Neural cell (in vitro differentiated cells): ENCODE results near the gene PHACTR4.

ENCODE experiments used
- EP300 ChIP-seq: fragments of 450-650 bp; conservative IDR thresholded peaks from 2 replicates; pipeline ENCODE4 v1.6.1; 2014; ENCODE audit warnings: antibody characterized with exemption, mild to moderate bottlenecking, moderate library complexity; ENCODE audit not compliant: poor library complexity, severe bottlenecking
- EZH2 ChIP-seq: fragments of 200-600, 300-800 bp; shearing (Covaris generic), sonication (generic); IDR thresholded peaks from 2 replicates; pipeline ENCODE4 v1.6.1; 2014; ENCODE audit warnings: antibody characterized with exemption, low read length, borderline replicate concordance, mild to moderate bottlenecking; ENCODE audit not compliant: insufficient read depth, poor library complexity, severe bottlenecking
- MXI1 ChIP-seq: fragments of 450-650 bp; conservative IDR thresholded peaks from 2 replicates; pipeline ENCODE4 v1.6.1; 2014; ENCODE audit warnings: antibody characterized with exemption, mild to moderate bottlenecking; ENCODE audit not compliant: poor library complexity, severe bottlenecking
- POLR2AphosphoS5 ChIP-seq: IDR thresholded peaks from 2 replicates; pipeline ENCODE4 v1.6.1; 2012
- RAD21 ChIP-seq: fragments of 450-650 bp; conservative IDR thresholded peaks from 2 replicates; pipeline ENCODE4 v1.6.1; 2014; ENCODE audit warnings: antibody characterized with exemption, mild to moderate bottlenecking, moderate library complexity
- SMC3 ChIP-seq: fragments of 450-650 bp; conservative IDR thresholded peaks from 2 replicates; pipeline ENCODE4 v1.6.1; 2014; ENCODE audit warnings: antibody characterized with exemption, mild to moderate bottlenecking, moderate library complexity; ENCODE audit not compliant: poor library complexity
- TAF1 ChIP-seq: IDR thresholded peaks from 2 replicates; pipeline ENCODE4 v1.6.1; 2012; ENCODE audit warnings: low read depth
- TF ChIP-seq, protein P1 (sequence below): fragments of 450-650 bp; IDR thresholded peaks from 2 replicates; pipeline ENCODE4 v1.5.1; 2014; ENCODE audit warnings: antibody characterized with exemption, mild to moderate bottlenecking, moderate library complexity; ENCODE audit not compliant: poor library complexity, severe bottlenecking
- TF ChIP-seq, protein P2 (sequence below): IDR thresholded peaks from 2 replicates; pipeline ENCODE4 v1.6.1; 2012; ENCODE audit warnings: borderline replicate concordance

DNA sequence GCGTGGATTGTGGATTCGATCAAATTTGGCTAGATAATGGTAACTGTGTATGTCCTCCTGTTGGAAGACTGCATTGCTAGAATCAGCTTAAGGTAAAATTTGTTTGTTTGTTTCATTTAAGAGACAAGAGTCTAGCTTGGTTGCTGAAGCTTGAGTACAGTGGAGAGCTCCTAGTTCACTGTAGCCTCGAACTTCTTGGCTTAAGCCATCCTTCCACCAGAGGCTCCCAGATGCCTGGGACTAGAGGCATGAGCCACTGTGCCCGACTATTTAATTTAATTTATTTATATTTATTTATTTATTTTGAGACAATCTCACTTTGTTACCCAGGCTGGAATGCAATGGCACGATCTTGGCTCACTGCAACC, 1.5 kb downstream of the PHACTR4 start:
- TF ChIP-seq, protein P1, sequence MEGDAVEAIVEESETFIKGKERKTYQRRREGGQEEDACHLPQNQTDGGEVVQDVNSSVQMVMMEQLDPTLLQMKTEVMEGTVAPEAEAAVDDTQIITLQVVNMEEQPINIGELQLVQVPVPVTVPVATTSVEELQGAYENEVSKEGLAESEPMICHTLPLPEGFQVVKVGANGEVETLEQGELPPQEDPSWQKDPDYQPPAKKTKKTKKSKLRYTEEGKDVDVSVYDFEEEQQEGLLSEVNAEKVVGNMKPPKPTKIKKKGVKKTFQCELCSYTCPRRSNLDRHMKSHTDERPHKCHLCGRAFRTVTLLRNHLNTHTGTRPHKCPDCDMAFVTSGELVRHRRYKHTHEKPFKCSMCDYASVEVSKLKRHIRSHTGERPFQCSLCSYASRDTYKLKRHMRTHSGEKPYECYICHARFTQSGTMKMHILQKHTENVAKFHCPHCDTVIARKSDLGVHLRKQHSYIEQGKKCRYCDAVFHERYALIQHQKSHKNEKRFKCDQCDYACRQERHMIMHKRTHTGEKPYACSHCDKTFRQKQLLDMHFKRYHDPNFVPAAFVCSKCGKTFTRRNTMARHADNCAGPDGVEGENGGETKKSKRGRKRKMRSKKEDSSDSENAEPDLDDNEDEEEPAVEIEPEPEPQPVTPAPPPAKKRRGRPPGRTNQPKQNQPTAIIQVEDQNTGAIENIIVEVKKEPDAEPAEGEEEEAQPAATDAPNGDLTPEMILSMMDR = no peak
- TF ChIP-seq TAF1 = no peak
- no peak for TF ChIP-seq EZH2
- TF ChIP-seq POLR2AphosphoS5 = no peak
- no peak for TF ChIP-seq EP300
- no peak for TF ChIP-seq RAD21
- TF ChIP-seq SMC3 = no peak
- no peak for TF ChIP-seq MXI1
- TF ChIP-seq, protein P2, sequence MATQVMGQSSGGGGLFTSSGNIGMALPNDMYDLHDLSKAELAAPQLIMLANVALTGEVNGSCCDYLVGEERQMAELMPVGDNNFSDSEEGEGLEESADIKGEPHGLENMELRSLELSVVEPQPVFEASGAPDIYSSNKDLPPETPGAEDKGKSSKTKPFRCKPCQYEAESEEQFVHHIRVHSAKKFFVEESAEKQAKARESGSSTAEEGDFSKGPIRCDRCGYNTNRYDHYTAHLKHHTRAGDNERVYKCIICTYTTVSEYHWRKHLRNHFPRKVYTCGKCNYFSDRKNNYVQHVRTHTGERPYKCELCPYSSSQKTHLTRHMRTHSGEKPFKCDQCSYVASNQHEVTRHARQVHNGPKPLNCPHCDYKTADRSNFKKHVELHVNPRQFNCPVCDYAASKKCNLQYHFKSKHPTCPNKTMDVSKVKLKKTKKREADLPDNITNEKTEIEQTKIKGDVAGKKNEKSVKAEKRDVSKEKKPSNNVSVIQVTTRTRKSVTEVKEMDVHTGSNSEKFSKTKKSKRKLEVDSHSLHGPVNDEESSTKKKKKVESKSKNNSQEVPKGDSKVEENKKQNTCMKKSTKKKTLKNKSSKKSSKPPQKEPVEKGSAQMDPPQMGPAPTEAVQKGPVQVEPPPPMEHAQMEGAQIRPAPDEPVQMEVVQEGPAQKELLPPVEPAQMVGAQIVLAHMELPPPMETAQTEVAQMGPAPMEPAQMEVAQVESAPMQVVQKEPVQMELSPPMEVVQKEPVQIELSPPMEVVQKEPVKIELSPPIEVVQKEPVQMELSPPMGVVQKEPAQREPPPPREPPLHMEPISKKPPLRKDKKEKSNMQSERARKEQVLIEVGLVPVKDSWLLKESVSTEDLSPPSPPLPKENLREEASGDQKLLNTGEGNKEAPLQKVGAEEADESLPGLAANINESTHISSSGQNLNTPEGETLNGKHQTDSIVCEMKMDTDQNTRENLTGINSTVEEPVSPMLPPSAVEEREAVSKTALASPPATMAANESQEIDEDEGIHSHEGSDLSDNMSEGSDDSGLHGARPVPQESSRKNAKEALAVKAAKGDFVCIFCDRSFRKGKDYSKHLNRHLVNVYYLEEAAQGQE = no peak
